Stimulated activated CD4-positive, alpha-beta T cell treated with anti-CD3 and anti-CD28 coated beads, Interleukin-4, amount 100 ng/mL, for 24 hours (primary cell): ENCODE results near the gene KSR1.

ENCODE experiments used
- DNase-seq: peaks from one replicate; pipeline ENCODE4 v3.0.0-alpha.2; 2020

Gene KSR1

DNA sequence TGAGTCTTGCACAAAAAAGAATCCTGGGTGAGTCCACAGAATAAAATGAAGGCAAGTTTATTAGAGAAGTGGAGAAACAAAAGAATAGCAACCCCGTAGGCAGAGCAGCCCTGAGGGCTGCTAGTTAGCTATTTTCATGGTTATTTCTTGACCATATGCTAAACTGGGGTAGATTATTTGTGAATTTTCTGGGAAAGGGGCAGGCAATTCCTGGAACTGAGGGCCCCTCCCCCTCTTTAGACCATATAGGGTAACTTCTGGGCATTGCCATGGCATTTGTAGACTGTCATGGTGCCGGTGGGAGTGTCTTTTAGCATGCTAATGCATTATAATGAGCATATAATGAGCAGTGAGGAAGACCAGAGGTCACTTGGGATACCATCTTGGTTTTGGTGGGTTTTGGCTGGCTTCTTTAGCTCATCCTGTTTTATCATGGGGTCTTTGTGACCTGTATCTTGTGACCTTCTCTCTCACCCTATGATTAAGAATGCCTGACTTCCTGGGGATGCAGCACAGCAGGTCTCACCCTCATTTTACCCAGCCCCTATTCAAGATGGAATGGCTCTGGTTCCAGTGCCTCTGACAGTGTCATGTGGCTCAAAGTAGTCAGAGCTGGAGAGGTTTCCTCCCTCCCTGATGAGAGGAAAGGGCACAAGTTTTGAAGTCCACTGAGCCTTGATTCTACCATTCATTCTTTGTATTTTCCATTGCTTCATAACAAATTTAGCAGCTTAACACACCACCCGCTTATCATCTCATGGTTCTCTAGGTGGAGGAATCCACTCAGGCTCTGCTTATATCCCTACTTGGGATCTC is 119.1 kb downstream of the KSR1 start:
- no peak for DNase-seq

- DNase-seq: no peak
Measured at GRCh38 chr17:27575912-27576252, 119.6 kb downstream of the KSR1 start.

DNA sequence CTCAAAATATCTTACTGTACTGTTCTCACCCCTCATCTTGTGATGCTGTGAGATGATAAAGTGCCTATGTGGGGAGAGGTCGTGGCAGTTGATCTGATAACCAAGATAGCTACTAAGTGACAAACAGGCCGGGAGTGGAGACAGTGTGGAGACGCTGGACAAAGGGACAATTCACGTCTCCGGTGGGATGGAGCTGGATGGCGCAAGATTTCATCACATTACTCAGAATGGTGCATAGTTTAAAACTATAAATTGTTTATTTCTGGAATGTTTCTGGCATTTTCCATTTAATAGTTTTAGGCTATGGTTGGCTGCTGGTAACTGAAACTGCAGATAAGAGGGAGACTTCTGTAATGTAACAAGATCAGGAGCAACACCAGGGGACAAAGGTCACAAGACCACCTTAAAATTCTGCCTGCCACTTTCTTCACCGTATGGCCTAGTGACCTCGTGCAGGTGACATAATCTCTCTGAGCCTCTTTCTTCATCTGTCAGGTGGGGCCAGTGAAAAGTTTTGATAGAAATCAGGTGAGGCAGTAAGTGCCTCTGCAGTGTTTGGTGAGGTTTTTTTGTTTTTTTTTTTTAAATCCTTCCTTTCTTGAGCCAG is 120.3 kb downstream of the KSR1 start:
- no peak for DNase-seq

DNA sequence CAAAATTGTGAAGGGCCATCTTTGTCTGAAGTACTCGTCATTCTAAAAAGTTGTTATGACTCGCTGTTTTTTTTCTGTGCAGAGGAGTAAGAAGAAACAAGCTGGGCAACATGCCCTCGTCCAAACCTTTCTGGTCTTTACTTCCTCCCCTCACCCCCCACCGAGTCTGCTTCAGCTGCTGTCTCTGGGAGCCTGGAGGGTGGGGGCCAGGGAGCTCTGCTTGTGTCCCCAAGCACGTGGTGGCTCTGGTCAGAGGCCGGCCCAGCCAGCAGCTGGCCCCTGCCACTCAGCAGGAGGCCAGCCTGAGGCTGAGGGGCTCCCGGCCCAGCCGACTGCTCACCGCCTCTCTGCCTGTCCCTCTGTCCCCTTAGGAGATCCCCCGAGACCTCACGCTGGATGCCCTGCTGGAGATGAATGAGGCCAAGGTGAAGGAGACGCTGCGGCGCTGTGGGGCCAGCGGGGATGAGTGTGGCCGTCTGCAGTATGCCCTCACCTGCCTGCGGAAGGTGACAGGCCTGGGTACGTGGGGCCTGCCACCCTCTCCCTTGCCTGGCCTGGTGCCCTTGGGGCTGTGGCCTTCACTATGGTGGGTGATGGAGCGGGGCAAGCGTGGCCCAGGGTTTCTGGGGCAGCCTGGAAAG is 121.0 kb downstream of the KSR1 start:
- no peak for DNase-seq

GRCh38 chr17:27577884-27578717 is 121.9 kb downstream of the KSR1 start:
- no peak for DNase-seq

- peak; percentile 55 for DNase-seq
Measured at GRCh38 chr17:27578718-27579085, 122.5 kb downstream of the KSR1 start.

DNA sequence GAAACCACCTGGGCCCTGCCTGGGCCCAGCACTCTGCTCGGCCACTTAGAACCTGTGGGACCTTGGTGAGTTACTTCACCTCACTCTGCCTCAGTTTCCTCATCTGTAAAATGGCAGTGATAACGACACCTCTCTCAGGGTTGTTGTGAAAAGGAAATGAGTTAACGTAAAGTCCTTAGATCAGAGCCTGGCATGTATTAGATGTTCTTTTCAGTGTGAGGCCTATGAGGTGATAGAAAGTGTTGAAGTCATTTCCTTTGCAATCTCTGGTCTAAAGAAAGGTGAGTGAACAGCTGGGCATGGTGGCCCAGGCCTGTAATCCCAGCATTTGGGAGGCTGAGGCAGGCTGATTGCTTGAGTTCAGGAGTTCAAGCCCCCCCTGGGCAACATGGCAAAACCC is 123.1 kb downstream of the KSR1 start:
- DNase-seq: no peak

- DNase-seq: no peak
Measured at GRCh38 chr17:27579897-27580321, 123.7 kb downstream of the KSR1 start.

DNA sequence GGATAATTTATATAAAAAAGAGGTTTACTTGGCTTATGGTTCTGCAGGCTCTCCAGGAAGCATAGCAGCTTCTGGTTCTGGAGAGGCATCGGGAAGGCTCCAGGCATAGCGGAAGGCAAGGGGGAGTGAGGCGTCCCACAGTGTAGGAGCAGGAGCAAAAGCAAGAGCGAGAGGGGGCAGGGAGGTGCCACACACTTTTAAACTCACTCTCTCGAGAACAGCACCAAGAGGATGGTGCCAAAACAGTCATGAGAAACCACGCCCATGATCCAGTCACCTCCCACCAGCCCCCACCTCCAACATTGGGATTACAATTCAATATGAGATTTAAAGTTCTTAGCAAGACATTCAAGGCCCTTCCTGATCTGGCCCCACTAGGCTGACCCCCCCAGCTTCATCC is 124.8 kb downstream of the KSR1 start:
- DNase-seq: no peak

DNA sequence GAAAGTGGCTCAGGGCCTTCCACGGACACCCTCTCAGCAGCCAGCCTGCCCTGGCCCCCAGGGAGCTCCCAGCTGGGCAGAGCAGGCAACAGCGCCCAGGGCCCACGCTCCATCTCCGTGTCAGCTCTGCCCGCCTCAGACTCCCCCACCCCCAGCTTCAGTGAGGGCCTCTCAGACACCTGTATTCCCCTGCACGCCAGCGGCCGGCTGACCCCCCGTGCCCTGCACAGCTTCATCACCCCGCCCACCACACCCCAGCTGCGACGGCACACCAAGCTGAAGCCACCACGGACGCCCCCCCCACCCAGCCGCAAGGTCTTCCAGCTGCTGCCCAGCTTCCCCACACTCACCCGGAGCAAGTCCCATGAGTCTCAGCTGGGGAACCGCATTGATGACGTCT is 126.4 kb downstream of the KSR1 start:
- no peak for DNase-seq

DNA sequence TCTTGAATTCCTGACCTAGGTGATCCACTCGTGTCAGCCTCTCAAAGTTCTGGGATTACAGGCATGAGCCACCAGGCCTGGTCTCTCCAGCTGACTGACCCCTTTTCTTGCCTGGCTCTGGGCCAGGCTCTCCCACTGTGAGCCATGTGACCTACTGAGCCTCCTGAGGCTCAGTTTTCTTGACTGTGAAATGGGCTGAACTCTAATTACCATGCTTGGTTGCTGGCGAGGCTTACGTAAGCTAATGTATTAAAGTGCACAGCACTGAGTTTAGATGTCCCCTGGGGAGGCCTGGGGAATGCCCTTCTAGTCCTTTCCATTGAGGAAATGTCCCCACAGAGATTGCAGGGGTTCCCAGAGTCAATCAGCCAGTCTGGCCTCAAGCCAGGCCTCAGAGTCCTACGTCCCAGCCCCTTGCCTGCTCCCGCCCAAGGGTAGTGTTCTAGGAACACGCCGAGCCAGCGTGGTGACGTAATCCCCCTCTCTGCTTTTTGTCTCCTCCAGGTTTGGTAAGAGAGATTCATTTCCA is 129.0 kb downstream of the KSR1 start:
- DNase-seq: no peak

DNA sequence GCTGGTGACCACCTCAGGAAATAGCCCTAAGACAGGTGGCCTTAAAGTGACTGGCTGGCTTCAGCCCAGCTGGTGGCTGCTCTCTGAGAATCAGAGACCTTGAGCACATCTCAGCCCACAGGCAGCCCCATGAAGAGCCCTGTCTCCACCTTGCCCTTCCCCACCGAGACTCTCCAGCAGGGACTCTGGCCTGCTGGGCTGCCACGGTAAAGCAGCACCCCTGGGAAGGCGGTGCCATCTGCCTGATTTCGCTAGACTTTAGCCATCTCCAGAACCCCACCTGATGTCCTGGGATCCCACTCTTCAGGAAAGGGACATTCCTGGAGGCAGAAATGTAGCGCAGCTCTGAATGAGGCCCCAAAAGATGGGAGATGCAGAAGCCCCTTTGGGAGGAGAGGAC is 129.5 kb downstream of the KSR1 start:
- DNase-seq: no peak

GRCh38 chr17:27586203-27586721 is 130.0 kb downstream of the KSR1 start:
- DNase-seq: no peak

DNA sequence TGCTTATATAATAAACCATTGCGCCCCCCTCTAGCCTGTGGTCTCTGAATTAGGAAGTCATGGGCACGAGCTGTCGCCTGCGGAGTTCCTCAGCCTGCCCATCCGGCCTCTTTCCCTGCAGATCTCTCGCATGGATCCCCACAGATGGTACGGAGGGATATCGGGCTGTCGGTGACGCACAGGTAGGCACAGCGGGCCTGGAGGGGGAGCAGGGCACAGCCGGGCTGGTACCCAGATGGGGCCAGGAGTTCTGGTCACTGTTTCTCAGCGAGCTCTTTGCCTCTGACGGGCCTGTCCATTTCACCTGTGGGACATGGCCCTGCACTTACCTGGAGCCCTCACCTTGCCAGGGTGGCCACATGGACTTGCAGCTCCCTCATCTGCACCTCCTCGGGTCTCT is 132.1 kb downstream of the KSR1 start:
- DNase-seq: no peak

- DNase-seq: no peak
Measured at GRCh38 chr17:27590864-27591263, 134.6 kb downstream of the KSR1 start.

DNA sequence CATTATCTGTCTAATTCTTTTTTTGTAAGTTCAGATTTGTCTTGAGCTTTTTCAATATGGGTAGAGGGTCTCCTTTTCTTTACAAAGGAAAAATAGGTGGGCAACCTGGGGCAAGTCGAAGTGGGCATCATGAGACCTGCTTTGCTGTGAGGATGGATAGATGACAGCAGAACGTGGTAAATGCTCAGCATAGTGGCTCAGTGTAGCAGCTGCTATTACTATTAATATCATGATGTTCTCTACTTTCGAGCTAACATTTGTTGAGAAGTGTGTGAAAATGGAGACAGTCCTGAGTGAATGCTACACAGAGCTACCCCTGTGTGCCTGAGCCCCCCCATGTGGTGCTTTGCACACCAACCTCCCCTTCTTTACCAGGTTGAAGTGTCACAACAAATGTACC is 135.7 kb downstream of the KSR1 start:
- no peak for DNase-seq

DNA sequence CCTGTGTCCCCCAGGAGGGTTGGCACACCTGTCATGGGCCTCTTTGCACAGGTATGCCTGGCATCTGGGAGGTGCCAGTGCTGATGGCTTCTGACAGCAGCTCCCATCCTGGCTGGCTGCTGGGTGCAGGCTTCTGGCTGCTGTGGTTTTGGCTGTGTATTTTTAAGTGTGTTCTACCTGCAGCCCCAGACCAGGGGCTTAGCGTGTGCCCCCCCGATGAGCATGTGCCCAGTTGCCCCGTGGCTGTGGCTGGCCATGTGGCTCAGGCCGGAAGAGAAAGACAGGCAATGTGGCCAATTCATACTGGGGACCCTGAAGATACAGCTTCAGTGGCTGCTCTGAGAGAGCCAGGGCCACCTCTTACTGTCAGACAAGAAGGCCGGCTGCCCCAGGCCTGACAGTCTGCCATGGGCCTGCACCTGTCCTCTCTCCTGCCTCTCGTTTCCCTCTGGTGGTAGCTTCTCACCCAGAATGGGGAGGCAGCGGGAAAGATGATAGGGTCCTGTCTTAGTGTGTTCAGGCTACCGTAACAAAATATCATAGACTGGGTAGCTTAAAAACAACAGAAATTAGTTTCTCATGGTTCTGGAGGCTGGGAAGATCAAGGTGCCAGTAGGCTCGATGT is 137.1 kb downstream of the KSR1 start:
- no peak for DNase-seq

DNA sequence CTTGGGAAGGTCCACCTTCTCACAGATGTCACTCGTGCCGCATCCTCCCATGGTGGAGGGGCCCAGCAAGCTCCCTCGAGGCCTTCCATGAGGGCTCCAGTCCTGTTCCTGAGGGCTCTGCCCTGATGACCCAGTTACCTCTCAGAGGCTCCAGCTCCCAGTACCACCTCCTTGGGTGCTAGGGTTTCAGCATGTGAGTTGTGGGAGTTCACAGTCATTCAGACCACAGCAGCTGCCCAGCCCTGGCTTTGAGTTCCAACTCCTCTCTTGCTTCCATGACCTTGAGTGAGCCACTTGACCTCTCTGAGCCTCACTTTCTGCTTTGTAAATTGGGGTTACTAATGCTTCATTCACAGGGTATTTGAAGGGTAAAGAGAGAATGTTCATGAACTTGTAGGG is 137.6 kb downstream of the KSR1 start:
- DNase-seq: no peak

DNA sequence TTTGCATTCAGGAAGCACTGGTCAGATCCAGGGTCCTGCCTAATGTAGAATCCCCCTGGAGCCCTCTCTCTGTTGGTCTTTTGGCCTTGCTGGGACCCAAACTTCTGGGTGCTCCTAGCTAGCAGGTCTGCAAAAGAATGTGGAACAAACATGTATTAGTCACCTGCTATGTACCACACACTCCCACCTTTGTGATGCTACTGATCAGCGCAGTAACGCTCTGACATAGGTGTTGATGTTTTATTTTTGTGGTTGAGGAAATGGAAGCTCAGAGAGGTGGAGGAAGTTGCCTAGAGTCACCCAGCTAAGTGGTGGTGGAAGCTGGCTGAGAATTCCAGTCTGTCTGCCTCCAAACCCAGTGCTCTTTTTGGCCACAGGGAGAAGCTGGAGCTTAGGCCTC is 139.0 kb downstream of the KSR1 start:
- no peak for DNase-seq

DNA sequence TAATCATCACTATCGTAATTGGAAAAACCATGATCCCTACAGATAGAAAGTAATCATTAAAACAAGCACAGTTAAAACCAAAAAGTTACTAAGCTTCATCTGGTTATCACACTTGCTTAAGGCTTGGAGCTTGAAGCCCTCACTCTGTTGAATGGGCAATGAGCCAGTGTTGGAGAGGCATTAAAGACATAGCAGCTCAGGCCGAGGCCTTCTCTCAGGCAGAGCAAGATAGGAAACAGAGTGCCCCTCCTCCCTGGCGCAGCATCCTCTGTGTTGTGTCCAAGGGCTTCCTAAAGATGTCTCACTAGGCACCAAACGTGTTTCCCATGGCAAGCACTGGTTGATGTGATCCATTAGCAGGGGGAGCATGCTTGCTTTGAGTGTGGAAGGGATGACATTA is 139.8 kb downstream of the KSR1 start:
- DNase-seq: no peak

DNA sequence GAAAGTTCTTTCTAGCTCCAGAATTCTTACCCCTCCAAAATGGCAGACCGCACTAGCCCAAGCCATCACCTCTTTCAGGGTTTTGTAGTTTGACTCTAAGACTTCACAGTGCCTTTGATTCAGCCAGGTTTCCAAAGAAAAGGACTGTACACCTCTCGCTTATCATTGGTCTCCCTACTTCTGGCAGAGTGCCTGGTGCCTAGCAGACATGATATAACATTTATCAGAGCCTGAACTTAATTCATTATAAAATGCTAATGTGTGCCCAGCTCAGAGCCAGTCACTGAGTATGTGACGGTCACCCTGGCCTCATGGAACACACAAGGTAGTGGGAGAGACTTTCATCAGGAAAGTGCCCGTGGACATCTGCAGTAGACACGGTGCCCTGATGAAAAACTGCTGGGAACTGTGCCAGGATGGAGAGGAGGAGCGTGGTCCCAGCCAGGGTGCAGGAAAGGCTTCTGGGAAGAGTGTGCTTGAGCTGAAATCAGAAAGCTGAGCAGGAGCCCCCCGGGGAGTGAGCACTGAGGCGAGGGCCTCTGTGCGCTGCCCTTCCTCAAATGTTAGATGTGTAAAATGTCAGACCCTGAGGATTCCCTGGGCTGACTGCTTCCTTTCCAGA is 140.4 kb downstream of the KSR1 start:
- no peak for DNase-seq

- DNase-seq: no peak
Measured at GRCh38 chr17:27597188-27597580, 140.9 kb downstream of the KSR1 start.
